HepG2 (cell line): Measurements from ENCODE around the gene CERS1. TPM values are rescaled to one million over a fixed set of nuclear protein-coding genes. Genes with fewer than 3 reads are reported as not detected.

Source experiments
- ATF4 ChIP-seq, 2 experiments: fragments of 450-650 bp in 1 of 2; sonication (generic) in 1 of 2; formaldehyde crosslinking; IDR thresholded peaks; 2 replicates each; pipeline versions ENCODE4 v1.5.0 to v1.8.0; 2020 to 2022; ENCODE audit warnings: mild to moderate bottlenecking in 1 of 2, missing genetic modification reagents in 1 of 2
- CEBPG ChIP-seq: IDR thresholded peaks from 2 replicates; pipeline ENCODE4 v1.6.1; 2016
- FOXM1 ChIP-seq: sonication (generic); formaldehyde crosslinking; IDR thresholded peaks from 2 replicates; pipeline ENCODE4 v1.5.0; 2020; ENCODE audit warnings: missing genetic modification reagents
- GATA4 ChIP-seq: sonication (generic); IDR thresholded peaks from 2 replicates; pipeline ENCODE4 v1.6.1; 2016; ENCODE audit warnings: antibody characterized with exemption, low read depth, borderline replicate concordance
- GTF3A ChIP-seq: sonication (generic); formaldehyde crosslinking; conservative IDR thresholded peaks from 2 replicates; pipeline ENCODE4 v1.4.0; 2020; ENCODE audit warnings: mild to moderate bottlenecking, missing genetic modification reagents
- KLF15 ChIP-seq: sonication (generic); formaldehyde crosslinking; IDR thresholded peaks from 2 replicates; pipeline ENCODE4 v1.8.1; 2023; ENCODE audit warnings: borderline replicate concordance, mild to moderate bottlenecking, inconsistent platforms, missing genetic modification reagents, mixed read lengths
- PAXIP1 ChIP-seq: sonication (generic); formaldehyde crosslinking; conservative IDR thresholded peaks from 2 replicates; pipeline ENCODE4 v1.4.0; 2020; ENCODE audit warnings: mild to moderate bottlenecking, missing genetic modification reagents, moderate library complexity
- SKI ChIP-seq: fragments of 450-650 bp; IDR thresholded peaks from one replicate; pipeline ENCODE4 v1.6.1; 2018; ENCODE audit warnings: mild to moderate bottlenecking; ENCODE audit not compliant: partially characterized antibody
- TRIM22 ChIP-seq: fragments of 450-650 bp; IDR thresholded peaks from 2 replicates; pipeline ENCODE4 v1.6.1; 2017
- USF2 ChIP-seq, 2 experiments: sonication (generic) in 1 of 2; formaldehyde crosslinking in 1 of 2; IDR thresholded peaks; 2 replicates each; pipeline versions ENCODE4 v1.5.1 to v1.6.1; 2011 to 2020; ENCODE audit warnings: borderline replicate concordance in 1 of 2, low read depth in 1 of 2, low read length in 1 of 2, mild to moderate bottlenecking in 1 of 2, missing genetic modification reagents in 1 of 2, moderate library complexity in 1 of 2
- ZBTB10 ChIP-seq: sonication (generic); formaldehyde crosslinking; IDR thresholded peaks from 2 replicates; pipeline ENCODE4 v1.4.0; 2020; ENCODE audit warnings: missing genetic modification reagents, borderline replicate concordance
- ZNF788 ChIP-seq: sonication (generic); formaldehyde crosslinking; IDR thresholded peaks from 2 replicates; pipeline ENCODE4 v1.5.0; 2020; ENCODE audit warnings: mild to moderate bottlenecking, missing genetic modification reagents, borderline replicate concordance
- polyA plus RNA-seq, 8 experiments: library from polyadenylated mRNA; depleted of rRNA in 3 of 8; stranded (reverse) in 7 of 8; unstranded in 1 of 8; fragments of >200 nt; fragmentation: Illumina TruSeq in 4 of 8; extraction: Trizol in 4 of 8; gene quantifications; 2 replicates each; pipeline versions ENCODE4 v1.2.1 to v1.2.3, GENCODE V29; 2011 to 2016; ENCODE audit warnings: low read depth in 4 of 8, missing spikeins in 1 of 8, mixed read lengths in 1 of 8; ENCODE audit not compliant: insufficient read depth in 1 of 8
- total RNA-seq, 5 experiments: library from RNA; depleted of rRNA; stranded (reverse); fragments of >200 nt; fragmentation: Illumina TruSeq; extraction: Trizol; gene quantifications; 2 replicates each; pipeline ENCODE4 v1.2.3, GENCODE V29; 2016; ENCODE audit warnings: low read depth in 1 of 5

The CERS1 gene
- total and polyA plus RNA-seq, 2 of the 13 experiments (the other 11 are each of a cell fraction or from before 2014, with no cell fraction given) = 4.6 to 9.8 TPM

GRCh38 chr19:18919086-18919899 is 23.3 kb upstream of the CERS1 start, which contains the start of the genes COPE and DDX49 (continued):
- no peak for TF ChIP-seq TRIM22
- peak; percentile 44 for TF ChIP-seq PAXIP1 (CRISPR knock-in tag)
- TF ChIP-seq FOXM1 (CRISPR knock-in tag) = no peak
- TF ChIP-seq SKI = no peak
- TF ChIP-seq ATF4 (CRISPR knock-in tag; IDR thresholded peaks at IDR 0.05) = peak in 1 of 2 experiments; percentile 46; a peak in 1 of 4 replicates
- peak; percentile 88; the same call in 1 of the 2 replicates for TF ChIP-seq ZNF788 (CRISPR knock-in tag)
- peak; percentile 57; the same call in 1 of the 2 replicates for TF ChIP-seq GATA4
- TF ChIP-seq GTF3A (CRISPR knock-in tag) = no peak
- no peak for TF ChIP-seq CEBPG (CRISPR knock-in tag)
- no peak for TF ChIP-seq KLF15 (CRISPR knock-in tag)
- TF ChIP-seq USF2 (IDR thresholded peaks at IDR 0.05; ENCODE audit: low read depth, low read length) = peak; percentile 44; the same call in 1 of the 2 replicates
- no peak; the same call in 1 of the 2 replicates for TF ChIP-seq USF2 (CRISPR knock-in tag; IDR thresholded peaks at IDR 0.05; ENCODE audit: borderline replicate concordance)
- no peak for TF ChIP-seq ZBTB10 (CRISPR knock-in tag)
